Activated naive CD8-positive, alpha-beta T cell treated with anti-CD3 and anti-CD28 coated beads for 36 hours (primary cell): ENCODE results near the gene CHKB. TPM values are rescaled to one million over a fixed set of nuclear protein-coding genes. Genes with fewer than 3 reads are reported as not detected.

Source experiments
- DNase-seq: peaks from one replicate; pipeline ENCODE4 v3.0.0; 2021
- H3K27ac Mint-ChIP-seq: one replicate; pipeline ENCODE4 v1.8.0; 2022; ENCODE audit warnings: mild to moderate bottlenecking, moderate library complexity, mixed read lengths
- H3K27me3 Mint-ChIP-seq: one replicate; pipeline ENCODE4 v1.8.0; 2022; ENCODE audit warnings: mild to moderate bottlenecking, mixed read lengths
- H3K36me3 Mint-ChIP-seq: one replicate; pipeline ENCODE4 v1.8.0; 2021; ENCODE audit warnings: mild to moderate bottlenecking, mixed read lengths
- H3K4me1 Mint-ChIP-seq: one replicate; pipeline ENCODE4 v1.8.0; 2021; ENCODE audit warnings: mixed read lengths
- H3K4me3 Mint-ChIP-seq: one replicate; pipeline ENCODE4 v1.8.0; 2022; ENCODE audit warnings: mild to moderate bottlenecking, moderate library complexity, mixed read lengths
- H3K9me3 Mint-ChIP-seq: one replicate; pipeline ENCODE4 v1.8.0; 2022; ENCODE audit warnings: mixed read lengths
- total RNA-seq, 2 experiments: library from RNA; stranded (reverse); gene quantifications; one replicate each; pipeline ENCODE4 v1.2.3, GENCODE V29; 2021

The CHKB gene
- total RNA-seq, result 10 to 100 TPM; 57.3 to 60.3 TPM

GRCh38 chr22:50582493-50583293 is at the start of gene CHKB:
Gene CHKB, minus strand, starts transcription at chr22:50582849. Its CDS starts 68 bp downstream, at chr22:50582781.
- Mint-ChIP-seq H3K4me3 (peak within 1 kb of the TSS; percentile 91), H3K36me3 (peaks cover 12% of the 10 kb centered on the region), H3K9me3 (no peaks in the 10 kb centered on the region), H3K27me3 (no peaks in the 10 kb centered on the region), H3K4me1 (peaks cover 24% of the 10 kb centered on the region), H3K27ac (peak within 1 kb of the TSS; percentile 92)
- peak; percentile 100 for DNase-seq

GRCh38 chr22:50630376-50630775 is 47.7 kb upstream of the CHKB start:
- Mint-ChIP-seq H3K27me3 (no peaks in the 10 kb centered on the region), H3K9me3 (no peaks in the 10 kb centered on the region), H3K4me1 (peaks cover 20% of the 10 kb centered on the region), H3K4me3 (no peak overlapping the region), H3K27ac (no peak overlapping the region), H3K36me3 (no peaks in the 10 kb centered on the region)
- no peak for DNase-seq

- Mint-ChIP-seq H3K9me3 (no peaks in the 10 kb centered on the region), H3K4me1 (peaks cover 20% of the 10 kb centered on the region), H3K36me3 (no peaks in the 10 kb centered on the region), H3K4me3 (peak overlapping the region; percentile 85), H3K27me3 (no peaks in the 10 kb centered on the region), H3K27ac (peak overlapping the region; percentile 65)
- DNase-seq, result no peak
These were observed 46.0 kb upstream of the CHKB start for GRCh38 chr22:50628543-50629134.

GRCh38 chr22:50627642-50628542 is 45.2 kb upstream of the CHKB start, which contains the start of gene ARSA:
Gene ARSA, minus strand, starts transcription at chr22:50628152. Its CDS starts 373 bp downstream, at chr22:50627779.
- H3K27me3 Mint-ChIP-seq, result no peaks in the 10 kb centered on the region
- H3K9me3 Mint-ChIP-seq, result no peaks in the 10 kb centered on the region
- peak within 1 kb of the TSS; percentile 85 for H3K4me3 Mint-ChIP-seq
- H3K27ac Mint-ChIP-seq, result peak within 1 kb of the TSS; percentile 66
- H3K4me1 Mint-ChIP-seq, result peaks cover 23% of the 10 kb centered on the region
- H3K36me3 Mint-ChIP-seq, result no peaks in the 10 kb centered on the region
- DNase-seq, result peak; percentile 81

GRCh38 chr22:50626850-50627641 is 44.4 kb upstream of the CHKB start:
- Mint-ChIP-seq H3K4me1 (peaks cover 31% of the 10 kb centered on the region), H3K4me3 (peak overlapping the region; percentile 85), H3K27ac (peak overlapping the region; percentile 68), H3K9me3 (no peaks in the 10 kb centered on the region), H3K27me3 (no peaks in the 10 kb centered on the region), H3K36me3 (no peaks in the 10 kb centered on the region)
- no peak for DNase-seq

- peak overlapping the region; percentile 76 for H3K4me3 Mint-ChIP-seq
- no peaks in the 10 kb centered on the region for H3K36me3 Mint-ChIP-seq
- peak overlapping the region; percentile 68 for H3K27ac Mint-ChIP-seq
- H3K27me3 Mint-ChIP-seq, result no peaks in the 10 kb centered on the region
- no peak for DNase-seq
- H3K4me1 Mint-ChIP-seq, result peaks cover 38% of the 10 kb centered on the region
- H3K9me3 Mint-ChIP-seq, result no peaks in the 10 kb centered on the region
These were observed 43.7 kb upstream of the CHKB start for GRCh38 chr22:50626314-50626849.

GRCh38 chr22:50625568-50626313 is 43.1 kb upstream of the CHKB start:
- no peaks in the 10 kb centered on the region for H3K27me3 Mint-ChIP-seq
- no peak overlapping the region for H3K4me3 Mint-ChIP-seq
- no peaks in the 10 kb centered on the region for H3K36me3 Mint-ChIP-seq
- H3K9me3 Mint-ChIP-seq, result no peaks in the 10 kb centered on the region
- H3K4me1 Mint-ChIP-seq, result peaks cover 44% of the 10 kb centered on the region
- H3K27ac Mint-ChIP-seq, result no peak overlapping the region
- DNase-seq, result no peak

- no peaks in the 10 kb centered on the region for H3K27me3 Mint-ChIP-seq
- no peak overlapping the region for H3K27ac Mint-ChIP-seq
- no peak overlapping the region for H3K4me3 Mint-ChIP-seq
- H3K9me3 Mint-ChIP-seq, result no peaks in the 10 kb centered on the region
- H3K36me3 Mint-ChIP-seq, result no peaks in the 10 kb centered on the region
- DNase-seq, result no peak
- H3K4me1 Mint-ChIP-seq, result peaks cover 46% of the 10 kb centered on the region
These were observed 42.5 kb upstream of the CHKB start for GRCh38 chr22:50625131-50625567.

- no peak for DNase-seq
- no peaks in the 10 kb centered on the region for H3K36me3 Mint-ChIP-seq
- H3K4me3 Mint-ChIP-seq, result no peak overlapping the region
- no peaks in the 10 kb centered on the region for H3K27me3 Mint-ChIP-seq
- peaks cover 47% of the 10 kb centered on the region for H3K4me1 Mint-ChIP-seq
- H3K9me3 Mint-ChIP-seq, result no peaks in the 10 kb centered on the region
- H3K27ac Mint-ChIP-seq, result no peak overlapping the region
These were observed 41.9 kb upstream of the CHKB start for GRCh38 chr22:50624347-50625130.

- no peak for DNase-seq
- Mint-ChIP-seq H3K4me3 (peak overlapping the region; percentile 82), H3K27me3 (no peaks in the 10 kb centered on the region), H3K9me3 (no peaks in the 10 kb centered on the region), H3K36me3 (no peaks in the 10 kb centered on the region), H3K4me1 (peaks cover 41% of the 10 kb centered on the region), H3K27ac (peak overlapping the region; percentile 99)
These were observed 40.2 kb upstream of the CHKB start for GRCh38 chr22:50622723-50623327.

GRCh38 chr22:50621948-50622722 is 39.5 kb upstream of the CHKB start:
- no peaks in the 10 kb centered on the region for H3K36me3 Mint-ChIP-seq

GRCh38 chr22:50621356-50621880 is 38.8 kb upstream of the CHKB start:
- peak overlapping the region; percentile 82 for H3K4me3 Mint-ChIP-seq
- no peaks in the 10 kb centered on the region for H3K36me3 Mint-ChIP-seq
- peak overlapping the region; percentile 99 for H3K27ac Mint-ChIP-seq
- DNase-seq, result peak; percentile 56
- H3K9me3 Mint-ChIP-seq, result no peaks in the 10 kb centered on the region
- no peaks in the 10 kb centered on the region for H3K27me3 Mint-ChIP-seq
- peaks cover 37% of the 10 kb centered on the region for H3K4me1 Mint-ChIP-seq

More at GRCh38 chr22:50621948-50622722, 39.5 kb upstream of the CHKB start:
- peak overlapping the region; percentile 99 for H3K27ac Mint-ChIP-seq
- peaks cover 41% of the 10 kb centered on the region for H3K4me1 Mint-ChIP-seq
- peak overlapping the region; percentile 82 for H3K4me3 Mint-ChIP-seq
- DNase-seq, result peak; percentile 41
- H3K27me3 Mint-ChIP-seq, result no peaks in the 10 kb centered on the region
- no peaks in the 10 kb centered on the region for H3K9me3 Mint-ChIP-seq
